ENCODE data around the gene PUDP.

PUDP gene

DNA sequence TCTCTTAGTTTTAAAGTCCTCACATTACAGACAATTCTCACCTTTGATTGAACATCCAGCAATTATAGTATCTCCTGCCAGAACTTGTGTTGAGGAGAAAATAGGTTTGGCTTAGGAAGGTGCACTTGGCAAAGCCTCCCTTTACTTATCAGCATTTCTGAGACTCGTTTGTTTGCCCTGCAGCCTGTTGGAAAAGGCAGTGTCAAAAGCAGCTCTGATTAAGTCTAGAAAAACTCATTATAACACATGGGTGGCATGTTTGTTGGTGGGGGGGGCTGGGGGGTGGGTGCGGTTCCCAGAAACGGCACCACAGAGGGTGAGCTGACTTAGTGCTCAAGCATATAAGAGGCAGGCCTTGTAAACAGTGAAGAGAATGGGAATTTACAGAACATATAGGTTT, 21.7 kb upstream of the PUDP start:
- Histone ChIP-seq H3K36me3 (ENCODE audit: control insufficient read depth in 1 of 2, insufficient read depth in 2 of 2, low read length in 2 of 2) (no peaks in the 10 kb centered on the region), H3K27me3 (ENCODE audit: control insufficient read depth in 1 of 2, insufficient read depth in 2 of 2, low read length in 2 of 2) (no peaks in the 10 kb centered on the region), H3K4me3 (ENCODE audit: low read depth in 1 of 2, low read length in 2 of 2) (no peak overlapping the region), H3K4me1 (ENCODE audit: control insufficient read depth in 1 of 2, insufficient read depth in 2 of 2, low read length in 2 of 2) (no peaks in the 10 kb centered on the region), H3K9me3 (ENCODE audit: control insufficient read depth in 1 of 2, low read length in 2 of 2) (no peaks in the 10 kb centered on the region), H3K9ac (ENCODE audit: low read depth in 1 of 2, low read length in 2 of 2) (no peak overlapping the region), H3K27ac (ENCODE audit: low read depth, low read length) (no peak overlapping the region)

GRCh38 chrX:7168371-7168770, 20.4 kb upstream of the PUDP start:
- Histone ChIP-seq H3K4me1 (ENCODE audit: control insufficient read depth in 1 of 2, insufficient read depth in 2 of 2, low read length in 2 of 2) (no peaks in the 10 kb centered on the region), H3K9me3 (ENCODE audit: control insufficient read depth in 1 of 2, low read length in 2 of 2) (no peaks in the 10 kb centered on the region), H3K27me3 (ENCODE audit: control insufficient read depth in 1 of 2, insufficient read depth in 2 of 2, low read length in 2 of 2) (no peaks in the 10 kb centered on the region), H3K9ac (ENCODE audit: low read depth in 1 of 2, low read length in 2 of 2) (no peak overlapping the region), H3K4me3 (ENCODE audit: low read depth in 1 of 2, low read length in 2 of 2) (no peak overlapping the region), H3K36me3 (ENCODE audit: control insufficient read depth in 1 of 2, insufficient read depth in 2 of 2, low read length in 2 of 2) (no peaks in the 10 kb centered on the region), H3K27ac (ENCODE audit: low read depth, low read length) (no peak overlapping the region)

GRCh38 chrX:7164174-7164573, 16.2 kb upstream of the PUDP start:
- Histone ChIP-seq H3K36me3 (ENCODE audit: control insufficient read depth in 1 of 2, insufficient read depth in 2 of 2, low read length in 2 of 2) (no peaks in the 10 kb centered on the region), H3K9me3 (ENCODE audit: control insufficient read depth in 1 of 2, low read length in 2 of 2) (no peaks in the 10 kb centered on the region)

GRCh38 chrX:7163146-7163677, 15.3 kb upstream of the PUDP start:
- Histone ChIP-seq H3K36me3 (ENCODE audit: control insufficient read depth in 1 of 2, insufficient read depth in 2 of 2, low read length in 2 of 2) (no peaks in the 10 kb centered on the region), H3K4me1 (ENCODE audit: control insufficient read depth in 1 of 2, insufficient read depth in 2 of 2, low read length in 2 of 2) (no peaks in the 10 kb centered on the region), H3K9me3 (ENCODE audit: control insufficient read depth in 1 of 2, low read length in 2 of 2) (no peaks in the 10 kb centered on the region), H3K27me3 (ENCODE audit: control insufficient read depth in 1 of 2, insufficient read depth in 2 of 2, low read length in 2 of 2) (no peaks in the 10 kb centered on the region), H3K4me3 (ENCODE audit: low read depth in 1 of 2, low read length in 2 of 2) (no peak overlapping the region), H3K27ac (ENCODE audit: low read depth, low read length) (no peak overlapping the region), H3K9ac (ENCODE audit: low read depth in 1 of 2, low read length in 2 of 2) (no peak overlapping the region)

More at GRCh38 chrX:7164174-7164573, 16.2 kb upstream of the PUDP start:
- Histone ChIP-seq H3K27ac (ENCODE audit: low read depth, low read length) (no peak overlapping the region), H3K4me1 (ENCODE audit: control insufficient read depth in 1 of 2, insufficient read depth in 2 of 2, low read length in 2 of 2) (no peaks in the 10 kb centered on the region), H3K9ac (ENCODE audit: low read depth in 1 of 2, low read length in 2 of 2) (no peak overlapping the region), H3K27me3 (ENCODE audit: control insufficient read depth in 1 of 2, insufficient read depth in 2 of 2, low read length in 2 of 2) (no peaks in the 10 kb centered on the region), H3K4me3 (ENCODE audit: low read depth in 1 of 2, low read length in 2 of 2) (no peak overlapping the region)

- no peaks in the 10 kb centered on the region for H3K9me3 ChIP-seq (ENCODE audit: control insufficient read depth in 1 of 2, low read length in 2 of 2)
- H3K27ac ChIP-seq (ENCODE audit: low read depth, low read length) = no peak overlapping the region
- no peak overlapping the region for H3K4me3 ChIP-seq (ENCODE audit: low read depth in 1 of 2, low read length in 2 of 2)
- no peaks in the 10 kb centered on the region for H3K27me3 ChIP-seq (ENCODE audit: control insufficient read depth in 1 of 2, insufficient read depth in 2 of 2, low read length in 2 of 2)
- no peaks in the 10 kb centered on the region for H3K4me1 ChIP-seq (ENCODE audit: control insufficient read depth in 1 of 2, insufficient read depth in 2 of 2, low read length in 2 of 2)
- H3K9ac ChIP-seq (ENCODE audit: low read depth in 1 of 2, low read length in 2 of 2) = no peak overlapping the region
- H3K36me3 ChIP-seq (ENCODE audit: control insufficient read depth in 1 of 2, insufficient read depth in 2 of 2, low read length in 2 of 2) = no peaks in the 10 kb centered on the region
Observed at GRCh38 chrX:7159149-7159861, 11.4 kb upstream of the PUDP start.

DNA sequence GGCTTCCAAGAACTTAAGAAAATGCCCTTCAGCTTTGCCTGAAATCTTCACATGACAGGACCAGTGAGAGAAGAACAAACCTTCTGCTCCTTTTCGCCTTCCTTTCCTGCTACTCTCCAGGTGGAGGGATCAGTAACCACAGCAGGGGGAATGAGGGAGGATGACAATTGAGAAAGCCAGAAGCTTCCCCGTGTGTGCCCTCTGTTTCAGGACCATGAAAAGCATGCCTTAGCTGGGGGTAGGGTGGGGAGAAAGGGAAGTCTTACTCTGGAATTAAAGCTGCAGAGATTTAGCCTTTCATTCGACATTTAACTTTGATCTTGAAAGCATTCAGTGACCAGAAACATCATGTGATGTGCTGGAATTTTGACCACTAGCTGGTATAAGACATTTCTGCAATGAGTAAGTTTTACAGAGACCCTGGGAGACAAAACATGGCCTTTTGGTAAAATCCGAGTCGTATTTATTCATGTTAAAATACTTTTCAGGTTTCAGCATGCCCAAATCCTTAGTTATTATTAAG, 10.6 kb upstream of the PUDP start:
- Histone ChIP-seq H3K36me3 (ENCODE audit: control insufficient read depth in 1 of 2, insufficient read depth in 2 of 2, low read length in 2 of 2) (no peaks in the 10 kb centered on the region), H3K9me3 (ENCODE audit: control insufficient read depth in 1 of 2, low read length in 2 of 2) (no peaks in the 10 kb centered on the region), H3K4me1 (ENCODE audit: control insufficient read depth in 1 of 2, insufficient read depth in 2 of 2, low read length in 2 of 2) (no peaks in the 10 kb centered on the region), H3K27me3 (ENCODE audit: control insufficient read depth in 1 of 2, insufficient read depth in 2 of 2, low read length in 2 of 2) (no peaks in the 10 kb centered on the region), H3K9ac (ENCODE audit: low read depth in 1 of 2, low read length in 2 of 2) (no peak overlapping the region), H3K4me3 (ENCODE audit: low read depth in 1 of 2, low read length in 2 of 2) (no peak overlapping the region), H3K27ac (ENCODE audit: low read depth, low read length) (no peak overlapping the region)

- Histone ChIP-seq H3K27ac (ENCODE audit: low read depth, low read length) (no peak overlapping the region), H3K27me3 (ENCODE audit: control insufficient read depth in 1 of 2, insufficient read depth in 2 of 2, low read length in 2 of 2) (no peaks in the 10 kb centered on the region), H3K4me1 (ENCODE audit: control insufficient read depth in 1 of 2, insufficient read depth in 2 of 2, low read length in 2 of 2) (no peaks in the 10 kb centered on the region), H3K9ac (ENCODE audit: low read depth in 1 of 2, low read length in 2 of 2) (no peak overlapping the region), H3K9me3 (ENCODE audit: control insufficient read depth in 1 of 2, low read length in 2 of 2) (no peaks in the 10 kb centered on the region), H3K36me3 (ENCODE audit: control insufficient read depth in 1 of 2, insufficient read depth in 2 of 2, low read length in 2 of 2) (no peaks in the 10 kb centered on the region), H3K4me3 (ENCODE audit: low read depth in 1 of 2, low read length in 2 of 2) (no peak overlapping the region)
Observed at GRCh38 chrX:7156879-7157278, 8.9 kb upstream of the PUDP start.

DNA sequence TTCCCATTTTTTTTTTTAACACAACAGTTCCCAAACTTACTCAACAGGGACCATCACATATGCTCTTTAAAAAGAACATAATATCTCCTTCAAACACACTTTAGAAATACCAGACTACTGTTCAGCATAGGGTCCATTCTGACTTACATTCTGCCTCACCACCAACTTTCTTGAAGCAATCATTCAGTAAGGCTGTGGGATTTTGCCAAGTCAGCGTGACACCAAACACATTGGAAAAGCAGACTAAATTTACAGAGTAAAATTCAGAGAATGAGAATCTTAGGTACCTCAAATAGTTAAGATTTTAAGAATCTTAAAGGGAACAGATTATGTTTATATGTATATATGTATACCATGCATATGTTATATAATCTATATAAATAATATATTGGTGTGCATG, 7.2 kb upstream of the PUDP start:
- Histone ChIP-seq H3K4me3 (ENCODE audit: low read depth in 1 of 2, low read length in 2 of 2) (no peak overlapping the region), H3K9me3 (ENCODE audit: control insufficient read depth in 1 of 2, low read length in 2 of 2) (no peaks in the 10 kb centered on the region), H3K36me3 (ENCODE audit: control insufficient read depth in 1 of 2, insufficient read depth in 2 of 2, low read length in 2 of 2) (no peaks in the 10 kb centered on the region), H3K4me1 (ENCODE audit: control insufficient read depth in 1 of 2, insufficient read depth in 2 of 2, low read length in 2 of 2) (no peaks in the 10 kb centered on the region), H3K27me3 (ENCODE audit: control insufficient read depth in 1 of 2, insufficient read depth in 2 of 2, low read length in 2 of 2) (no peaks in the 10 kb centered on the region), H3K27ac (ENCODE audit: low read depth, low read length) (no peak overlapping the region), H3K9ac (ENCODE audit: low read depth in 1 of 2, low read length in 2 of 2) (no peak overlapping the region)

DNA sequence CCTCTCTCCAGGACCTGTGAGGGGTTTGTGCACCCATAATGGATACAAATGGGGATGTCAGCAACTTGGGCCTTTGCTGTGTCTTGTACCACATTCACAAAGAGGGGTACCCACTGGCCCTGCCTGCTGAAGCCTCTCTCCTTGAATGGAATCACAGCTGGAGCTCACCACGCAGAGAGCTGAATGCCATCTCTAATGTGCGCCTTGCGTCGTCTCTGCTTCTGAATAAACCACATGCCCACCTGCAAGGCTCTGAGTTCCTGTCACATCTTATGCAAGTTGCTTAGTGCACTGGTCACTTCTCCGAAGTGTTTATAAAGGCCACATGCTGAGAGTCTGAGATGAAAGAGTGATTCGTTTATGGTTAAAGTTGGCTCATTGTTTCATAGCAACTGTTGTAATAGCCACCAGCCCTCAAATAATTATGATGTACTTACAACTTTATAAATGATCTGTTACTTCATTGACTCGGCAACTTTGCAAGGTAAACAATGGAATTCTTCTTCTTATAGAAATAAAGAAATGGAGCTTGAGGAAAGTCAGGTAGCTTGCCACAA, 6.2 kb upstream of the PUDP start:
- Histone ChIP-seq H3K4me1 (ENCODE audit: control insufficient read depth in 1 of 2, insufficient read depth in 2 of 2, low read length in 2 of 2) (no peaks in the 10 kb centered on the region), H3K4me3 (ENCODE audit: low read depth in 1 of 2, low read length in 2 of 2) (no peak overlapping the region), H3K9ac (ENCODE audit: low read depth in 1 of 2, low read length in 2 of 2) (no peak overlapping the region), H3K27me3 (ENCODE audit: control insufficient read depth in 1 of 2, insufficient read depth in 2 of 2, low read length in 2 of 2) (no peaks in the 10 kb centered on the region), H3K36me3 (ENCODE audit: control insufficient read depth in 1 of 2, insufficient read depth in 2 of 2, low read length in 2 of 2) (no peaks in the 10 kb centered on the region), H3K27ac (ENCODE audit: low read depth, low read length) (no peak overlapping the region), H3K9me3 (ENCODE audit: control insufficient read depth in 1 of 2, low read length in 2 of 2) (no peaks in the 10 kb centered on the region)

DNA sequence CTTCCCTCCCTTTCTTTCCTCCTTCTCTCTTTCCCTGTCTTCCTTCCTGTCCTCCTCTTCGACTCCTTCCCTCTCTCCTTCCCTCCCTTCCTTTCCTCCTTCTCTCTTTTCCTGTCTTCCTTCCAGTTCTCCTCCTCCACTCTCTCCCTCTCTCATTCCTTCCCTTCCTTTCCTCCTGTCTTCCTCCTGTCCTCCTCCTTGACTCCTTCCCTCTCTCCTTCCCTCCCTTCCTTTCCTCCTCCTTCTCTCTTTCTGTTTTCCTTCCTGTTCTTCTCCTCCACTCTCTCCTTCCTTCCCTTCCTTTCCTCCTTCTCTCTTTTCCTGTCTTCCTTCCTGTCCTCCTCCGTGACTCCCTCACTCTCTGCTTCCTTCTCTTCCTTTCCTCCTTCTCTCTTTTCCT, 5.3 kb upstream of the PUDP start:
- H3K27ac ChIP-seq (ENCODE audit: low read depth, low read length) = no peak overlapping the region
- no peak overlapping the region for H3K9ac ChIP-seq (ENCODE audit: low read depth in 1 of 2, low read length in 2 of 2)
- H3K4me1 ChIP-seq (ENCODE audit: control insufficient read depth in 1 of 2, insufficient read depth in 2 of 2, low read length in 2 of 2) = no peaks in the 10 kb centered on the region
- no peaks in the 10 kb centered on the region for H3K27me3 ChIP-seq (ENCODE audit: control insufficient read depth in 1 of 2, insufficient read depth in 2 of 2, low read length in 2 of 2)
- no peaks in the 10 kb centered on the region for H3K36me3 ChIP-seq (ENCODE audit: control insufficient read depth in 1 of 2, insufficient read depth in 2 of 2, low read length in 2 of 2)
- no peak overlapping the region for H3K4me3 ChIP-seq (ENCODE audit: low read depth in 1 of 2, low read length in 2 of 2)
- H3K9me3 ChIP-seq (ENCODE audit: control insufficient read depth in 1 of 2, low read length in 2 of 2) = no peaks in the 10 kb centered on the region

Data from duodenal mucosa (tissue), 2 donors.